GM18520 (cell line): Measurements from ENCODE around the gene SUMO2.

Experiments used
- ATAC-seq: cut with Tn5 transposase; IDR thresholded peaks from one replicate; pipeline ENCODE4 v1.9.1; 2021; ENCODE audit not compliant: unreplicated experiment

SUMO2 gene

GRCh38 chr17:75124819-75125162 lies 58.0 kb downstream of the SUMO2 start:
- ATAC-seq, result no peak

GRCh38 chr17:75124041-75124818 lies 58.5 kb downstream of the SUMO2 start:
- no peak for ATAC-seq

DNA sequence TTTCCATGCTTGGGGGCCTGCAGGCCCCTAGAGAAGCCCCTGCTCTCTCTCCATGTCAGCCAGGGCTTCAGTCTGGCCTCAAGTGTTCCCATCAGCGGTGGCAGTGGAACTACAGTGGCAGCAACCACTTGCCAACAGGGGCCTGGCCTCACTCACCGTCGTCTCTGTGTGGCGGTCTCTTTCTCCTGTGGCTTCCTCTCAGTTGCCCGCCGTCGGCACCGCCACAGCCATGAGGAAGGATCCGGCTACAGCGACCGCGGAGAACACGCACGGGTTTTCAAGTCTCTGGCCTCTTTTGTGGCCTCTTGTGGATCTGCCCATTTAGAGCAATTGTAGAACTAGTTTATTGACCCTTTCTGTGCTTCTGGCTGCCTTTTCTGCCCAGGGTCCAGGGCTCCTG lies 64.5 kb downstream of the SUMO2 start:
- no peak for ATAC-seq

DNA sequence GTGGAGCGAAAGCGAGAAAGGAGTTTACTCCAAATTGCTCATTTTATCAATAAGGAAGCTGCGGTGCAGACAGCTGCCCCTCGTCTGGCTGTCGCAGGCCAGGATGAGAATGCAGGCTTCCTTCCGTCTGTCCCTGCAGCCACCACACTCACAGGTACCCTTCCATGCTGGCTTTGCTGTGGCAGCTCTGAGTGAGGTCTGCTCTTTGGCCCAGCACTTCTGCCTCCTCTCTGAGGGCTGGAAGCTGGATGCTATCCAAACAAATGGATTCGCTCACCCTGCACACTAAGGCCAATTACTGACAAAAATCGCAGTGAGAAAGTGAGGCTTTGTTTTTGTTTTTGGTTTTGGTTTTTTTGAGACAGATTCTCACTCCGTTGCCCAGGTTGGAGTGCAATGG lies 66.0 kb downstream of the SUMO2 start:
- no peak for ATAC-seq
